RKO (cell line): Measurements from ENCODE around the gene MPPED2.

Experiments used
- DNase-seq: peaks from one replicate; pipeline ENCODE4 v3.0.0-alpha.2; 2016; ENCODE audit warnings: low spot score

Gene MPPED2

GRCh38 chr11:30483056-30483455, 103.1 kb downstream of the MPPED2 start:
- DNase-seq: no peak

- DNase-seq: no peak
These were observed 104.4 kb downstream of the MPPED2 start for GRCh38 chr11:30481796-30482195.

GRCh38 chr11:30481330-30481729, 104.8 kb downstream of the MPPED2 start:
- no peak for DNase-seq

GRCh38 chr11:30479899-30480298, 106.3 kb downstream of the MPPED2 start:
- DNase-seq: no peak

- no peak for DNase-seq
These were observed 107.2 kb downstream of the MPPED2 start for GRCh38 chr11:30478923-30479322.

- no peak for DNase-seq
These were observed 109.1 kb downstream of the MPPED2 start for GRCh38 chr11:30477061-30477460.

GRCh38 chr11:30474151-30474954, 111.8 kb downstream of the MPPED2 start:
- no peak for DNase-seq

GRCh38 chr11:30471244-30471643, 114.9 kb downstream of the MPPED2 start:
- DNase-seq: no peak

GRCh38 chr11:30468881-30469280, 117.3 kb downstream of the MPPED2 start:
- DNase-seq: no peak

- DNase-seq: no peak
These were observed 119.0 kb downstream of the MPPED2 start for GRCh38 chr11:30467176-30467575.

- no peak for DNase-seq
These were observed 120.5 kb downstream of the MPPED2 start for GRCh38 chr11:30465623-30466022.

GRCh38 chr11:30465192-30465591, 121.0 kb downstream of the MPPED2 start:
- no peak for DNase-seq

- DNase-seq: no peak
These were observed 122.9 kb downstream of the MPPED2 start for GRCh38 chr11:30463266-30463665.

- DNase-seq: no peak
These were observed 123.7 kb downstream of the MPPED2 start for GRCh38 chr11:30462421-30462820.

- no peak for DNase-seq
These were observed 126.3 kb downstream of the MPPED2 start for GRCh38 chr11:30459821-30460220.

- no peak for DNase-seq
These were observed 126.8 kb downstream of the MPPED2 start for GRCh38 chr11:30459306-30459705.

- DNase-seq: no peak
These were observed 127.6 kb downstream of the MPPED2 start for GRCh38 chr11:30458541-30458940.

GRCh38 chr11:30457087-30457486, 129.1 kb downstream of the MPPED2 start:
- no peak for DNase-seq

GRCh38 chr11:30455025-30455424, 131.1 kb downstream of the MPPED2 start:
- no peak for DNase-seq

GRCh38 chr11:30454541-30454940, 131.6 kb downstream of the MPPED2 start:
- DNase-seq: no peak

GRCh38 chr11:30454111-30454510, 132.0 kb downstream of the MPPED2 start:
- no peak for DNase-seq

GRCh38 chr11:30453705-30454104, 132.4 kb downstream of the MPPED2 start:
- no peak for DNase-seq

- DNase-seq: no peak
These were observed 133.3 kb downstream of the MPPED2 start for GRCh38 chr11:30452842-30453241.

GRCh38 chr11:30452114-30452513, 134.0 kb downstream of the MPPED2 start:
- DNase-seq: no peak
